ENCODE results near the gene ZDHHC11.
"Not testable (repeated sequence)": the region's sequence is repeated elsewhere in the genome, so short reads cannot be mapped to it uniquely, and the experiment has no call there.

ZDHHC11 gene

DNA sequence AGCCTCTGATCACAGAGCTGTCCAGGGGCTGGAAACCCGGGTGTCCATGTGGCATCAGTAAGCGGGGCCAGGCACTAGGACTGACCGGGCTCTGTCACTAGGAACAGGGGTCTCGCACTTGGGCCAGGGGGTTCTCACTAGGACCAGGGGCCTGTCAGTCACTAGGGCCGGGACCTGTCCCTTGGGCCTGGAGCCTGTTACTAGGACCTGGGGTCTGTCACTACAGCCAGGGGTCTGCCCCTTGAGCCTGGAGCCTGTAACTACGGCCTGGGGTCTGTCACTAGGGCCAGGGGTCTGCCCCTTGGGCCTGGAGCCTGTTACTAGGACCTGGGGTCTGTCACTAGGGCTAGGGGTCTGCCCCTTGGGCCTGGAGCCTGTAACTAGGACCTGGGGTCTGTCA lies 76.5 kb downstream of the ZDHHC11 start:
- not testable (repeated sequence) for DNase-seq

DNA sequence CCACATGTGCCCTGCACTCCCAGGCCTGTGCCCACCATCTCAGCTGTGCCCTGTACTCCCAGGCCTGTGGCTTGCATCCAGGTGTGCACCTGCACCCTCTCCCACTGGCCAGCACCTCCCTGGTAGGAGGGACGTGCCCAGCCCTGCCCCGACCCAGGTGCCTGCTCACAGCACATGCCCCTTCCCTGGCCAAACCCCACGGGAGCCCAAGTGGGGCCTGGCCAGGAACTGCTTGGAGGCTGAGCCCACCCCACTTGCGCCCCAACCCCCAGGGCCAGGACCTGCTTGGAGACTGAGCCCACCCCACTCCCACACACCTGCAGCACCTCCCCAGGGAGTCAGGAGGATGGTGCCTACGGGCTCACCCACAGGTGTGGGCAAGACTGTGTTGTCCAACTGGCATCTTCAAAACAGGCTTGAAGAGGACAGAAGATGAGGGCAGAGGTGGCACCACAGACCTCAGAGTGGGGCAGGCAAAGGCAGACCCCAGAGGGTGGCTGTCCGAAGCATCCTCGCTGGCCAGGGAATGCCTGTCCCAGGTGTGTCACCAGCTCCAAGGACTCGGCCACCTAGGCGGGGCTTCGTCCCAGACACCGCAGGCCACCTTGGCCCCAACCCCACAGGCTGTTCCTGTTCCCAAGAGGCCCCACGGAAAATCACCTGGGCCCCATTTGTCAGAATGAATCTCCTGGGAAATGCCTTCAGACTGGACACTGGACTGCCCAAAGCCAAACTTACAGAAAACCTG lies 77.1 kb downstream of the ZDHHC11 start:
- DNase-seq = no peak

- not testable (repeated sequence) for DNase-seq
Measured at GRCh38 chr5:772931-773330, 77.9 kb downstream of the ZDHHC11 start.

- DNase-seq = not testable (repeated sequence)
Measured at GRCh38 chr5:772547-772890, 78.3 kb downstream of the ZDHHC11 start.

- not testable (repeated sequence) for DNase-seq
Measured at GRCh38 chr5:771841-772546, 78.8 kb downstream of the ZDHHC11 start.

GRCh38 chr5:771087-771781 lies 79.6 kb downstream of the ZDHHC11 start:
- not testable (repeated sequence) for DNase-seq

DNA sequence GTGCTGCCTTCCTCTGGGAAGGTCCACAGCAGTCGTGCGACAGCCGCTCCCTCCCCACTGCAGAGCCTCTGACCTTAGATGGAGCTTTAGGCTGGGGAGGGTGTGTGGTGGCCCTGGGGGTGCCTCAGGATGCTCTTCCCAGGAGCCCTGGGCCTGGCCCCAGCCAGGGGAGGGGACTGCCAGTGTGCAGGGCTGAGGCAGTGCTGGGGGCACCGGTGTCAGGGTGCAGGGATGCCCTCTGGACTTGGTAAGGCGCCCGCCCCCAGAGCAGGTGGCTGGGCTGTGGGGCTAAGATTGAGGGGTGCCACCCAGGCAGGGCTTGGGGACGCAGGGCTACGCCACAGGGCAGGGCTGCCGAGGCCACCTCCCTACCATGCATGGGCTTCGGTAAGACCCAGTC lies 80.2 kb downstream of the ZDHHC11 start:
- DNase-seq = not testable (repeated sequence)

- not testable (repeated sequence) for DNase-seq
Measured at GRCh38 chr5:769485-770145, 81.2 kb downstream of the ZDHHC11 start.

GRCh38 chr5:766666-767431 lies 83.9 kb downstream of the ZDHHC11 start:
- no peak for DNase-seq

DNA sequence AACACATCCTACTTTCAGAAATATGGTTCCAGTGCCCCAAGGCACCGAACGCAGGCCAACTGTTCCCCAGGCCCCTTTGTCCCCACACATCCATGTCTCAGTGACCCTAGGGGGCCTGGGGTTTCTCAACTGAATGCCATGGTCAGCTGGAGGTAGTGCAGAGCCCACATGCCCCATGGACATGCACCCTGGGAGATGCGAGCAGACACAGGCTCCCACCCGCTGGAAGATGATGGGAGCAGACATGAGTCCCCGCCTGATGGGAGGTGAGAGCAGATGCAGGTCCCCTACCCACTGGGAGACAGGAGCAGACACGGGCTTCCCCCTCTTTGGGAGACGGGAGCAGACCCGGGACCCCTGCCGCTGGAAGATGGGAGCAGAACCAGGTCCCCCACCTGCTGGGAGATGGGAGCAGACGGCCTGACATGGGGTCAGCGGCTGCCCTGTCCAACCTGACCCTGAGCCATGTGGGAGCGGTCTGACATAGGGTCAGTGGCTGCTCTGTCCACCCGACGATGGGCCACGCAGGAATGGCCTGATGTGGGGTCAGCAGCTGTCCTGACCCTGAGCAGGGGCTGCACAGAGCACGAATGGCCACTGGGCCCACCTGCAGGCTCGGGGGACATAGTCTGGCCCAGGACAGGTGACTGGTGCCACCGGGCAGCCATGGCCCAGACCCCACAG lies 84.7 kb downstream of the ZDHHC11 start:
- DNase-seq = no peak

DNA sequence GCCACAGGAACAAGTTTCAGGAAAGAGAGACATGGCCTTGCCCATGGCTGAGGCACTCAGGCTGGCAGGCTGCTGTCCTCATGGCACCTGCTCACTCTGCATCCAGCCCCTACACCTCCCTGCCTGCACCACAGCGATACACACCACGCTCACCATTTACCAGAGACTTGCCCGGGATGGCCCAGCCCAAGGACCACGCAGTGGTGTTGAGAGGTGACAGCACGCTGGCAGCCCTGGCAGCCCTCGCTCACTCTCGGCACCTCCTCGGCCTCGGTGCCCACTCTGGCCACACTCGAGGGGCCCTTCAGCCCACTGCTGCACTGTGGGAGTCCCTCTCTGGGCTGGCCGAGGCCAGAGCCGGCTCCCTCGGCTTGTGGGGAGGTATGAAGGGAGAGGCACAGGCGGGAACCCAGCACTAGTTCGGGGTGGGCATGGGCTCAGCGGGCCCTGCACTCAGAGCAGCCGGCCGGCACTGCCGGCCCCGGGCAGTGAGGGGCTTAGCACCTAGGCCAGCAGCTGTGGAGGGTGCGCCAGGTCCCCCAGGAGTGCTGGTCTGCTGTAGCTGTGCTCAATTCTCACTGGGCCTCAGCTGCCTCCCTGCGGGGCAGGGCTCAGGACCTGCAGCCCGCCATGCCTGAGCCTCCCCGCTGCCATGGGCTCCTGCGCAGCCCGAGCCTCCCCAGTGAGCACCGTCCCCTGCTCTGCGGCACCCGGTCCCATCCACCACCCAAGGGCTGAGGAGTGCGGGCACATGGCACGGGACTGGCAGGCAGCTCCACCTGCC lies 86.6 kb downstream of the ZDHHC11 start:
- DNase-seq = no peak

DNA sequence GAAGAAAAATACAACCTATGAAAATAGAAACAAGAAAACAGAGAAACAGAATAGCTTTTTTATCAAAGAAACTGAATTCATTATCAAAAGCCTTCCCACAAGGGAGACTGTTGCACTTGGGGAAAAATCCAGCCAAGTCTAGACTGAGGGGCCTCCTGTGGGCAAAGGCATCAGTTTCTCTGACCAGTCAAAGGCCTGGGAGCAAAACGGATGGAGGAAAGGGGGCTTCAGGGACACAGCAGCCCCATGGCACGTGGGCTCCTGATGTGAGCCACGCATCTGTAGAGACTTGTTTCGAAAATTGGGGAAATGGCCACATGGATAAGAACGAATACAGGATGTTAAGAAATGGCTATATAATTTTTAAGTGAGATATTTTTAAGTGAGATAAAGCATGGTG lies 87.4 kb downstream of the ZDHHC11 start:
- DNase-seq = no peak

DNA sequence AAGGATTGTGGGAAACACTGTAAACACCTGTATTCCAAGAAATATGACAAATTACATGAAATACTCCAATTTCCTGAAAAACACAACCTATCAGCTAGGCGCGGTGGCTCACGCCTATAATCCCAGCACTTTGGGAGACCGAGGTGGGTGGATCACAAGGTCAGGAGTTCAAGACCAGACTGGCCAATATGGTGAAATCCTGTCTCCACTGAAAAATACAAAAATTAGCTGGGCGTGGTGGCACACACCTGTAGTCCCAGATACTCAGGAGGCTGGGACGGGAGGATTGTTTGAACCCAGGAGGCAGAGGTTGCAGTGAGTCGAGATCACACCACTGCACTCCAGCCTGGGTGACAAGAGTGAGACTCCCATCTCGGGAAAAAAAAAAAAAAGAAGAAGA lies 87.8 kb downstream of the ZDHHC11 start:
- DNase-seq = not testable (repeated sequence)

- no peak for DNase-seq
Measured at GRCh38 chr5:761854-762710, 88.7 kb downstream of the ZDHHC11 start.

GRCh38 chr5:761059-761771 lies 89.6 kb downstream of the ZDHHC11 start:
- DNase-seq = no peak

- no peak for DNase-seq
Measured at GRCh38 chr5:760363-761058, 90.3 kb downstream of the ZDHHC11 start.

GRCh38 chr5:759781-760362 lies 90.9 kb downstream of the ZDHHC11 start:
- no peak for DNase-seq

DNA sequence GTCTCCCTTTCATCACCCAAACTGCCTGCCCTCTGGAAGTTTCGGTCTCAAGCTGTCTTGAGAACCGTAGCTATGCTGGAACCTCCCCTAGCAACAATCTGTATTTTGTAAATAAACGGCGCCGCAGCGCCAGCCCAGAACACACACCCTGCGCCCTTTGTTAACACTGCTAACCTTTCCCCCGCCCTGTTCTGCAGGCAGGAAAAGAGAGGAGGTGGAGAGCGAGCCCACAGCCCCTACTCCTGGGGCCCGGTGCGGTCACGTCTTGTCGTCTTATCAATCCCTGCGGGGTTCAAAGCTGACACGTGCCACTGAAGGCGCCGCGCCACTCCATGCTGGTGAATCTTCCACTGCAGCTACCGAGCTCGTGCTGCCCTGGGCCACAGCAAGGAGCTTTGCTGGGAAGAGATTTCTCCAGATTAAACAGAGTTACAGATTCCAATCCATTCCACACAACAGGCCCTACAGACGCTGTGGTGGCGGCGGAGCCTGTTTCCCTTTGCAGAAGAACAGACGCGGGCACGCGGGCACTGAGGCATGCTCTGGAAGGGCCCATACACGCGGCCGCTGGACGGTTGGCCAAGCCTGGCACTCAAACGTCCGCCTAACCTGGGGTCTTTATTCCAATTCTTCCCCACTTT lies 91.6 kb downstream of the ZDHHC11 start:
- DNase-seq = no peak
